ENCODE data around the gene PRR23B.
"Not testable (repeated sequence)": the region's sequence is repeated elsewhere in the genome, so short reads cannot be mapped to it uniquely, and the experiment has no call there.

PRR23B gene

GRCh38 chr3:139020868-139021234 is at the start of gene PRR23B:
Gene PRR23B, minus strand, starts transcription at chr3:139020926. Its CDS starts 265 bp downstream, at chr3:139020661.
- no peak for DNase-seq

GRCh38 chr3:139062918-139063317 is 42.2 kb upstream of the PRR23B start:
- no peak for DNase-seq

- no peak for DNase-seq
Measured at GRCh38 chr3:139052802-139053600, 32.3 kb upstream of the PRR23B start.

GRCh38 chr3:139044366-139045210 is 23.9 kb upstream of the PRR23B start, which contains the start of gene PRR23C:
Gene PRR23C, minus strand, starts transcription at chr3:139044892. Its CDS starts 272 bp downstream, at chr3:139044620.
- no peak for DNase-seq

- DNase-seq, result no peak
Measured at GRCh38 chr3:139043554-139044365, 23.0 kb upstream of the PRR23B start.

DNA sequence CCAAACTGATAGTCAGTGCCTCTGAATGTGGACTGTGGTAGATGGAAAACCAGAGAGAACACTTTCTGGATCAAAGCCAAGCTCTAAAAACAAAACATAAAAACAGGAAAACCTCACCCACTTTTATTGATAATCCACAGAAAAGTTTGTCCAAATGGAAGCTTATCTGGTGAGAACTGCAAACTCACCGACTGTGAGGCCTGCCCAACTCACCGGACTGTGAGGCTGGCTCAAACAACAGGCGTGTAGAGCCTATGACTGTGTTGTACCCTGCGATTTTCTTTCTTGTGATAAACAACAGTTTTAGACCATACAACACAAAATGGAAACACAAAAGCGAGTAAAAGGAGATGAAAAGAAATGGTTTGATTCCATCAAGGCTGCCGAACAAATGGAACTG is 16.8 kb upstream of the PRR23B start:
- DNase-seq, result no peak

DNA sequence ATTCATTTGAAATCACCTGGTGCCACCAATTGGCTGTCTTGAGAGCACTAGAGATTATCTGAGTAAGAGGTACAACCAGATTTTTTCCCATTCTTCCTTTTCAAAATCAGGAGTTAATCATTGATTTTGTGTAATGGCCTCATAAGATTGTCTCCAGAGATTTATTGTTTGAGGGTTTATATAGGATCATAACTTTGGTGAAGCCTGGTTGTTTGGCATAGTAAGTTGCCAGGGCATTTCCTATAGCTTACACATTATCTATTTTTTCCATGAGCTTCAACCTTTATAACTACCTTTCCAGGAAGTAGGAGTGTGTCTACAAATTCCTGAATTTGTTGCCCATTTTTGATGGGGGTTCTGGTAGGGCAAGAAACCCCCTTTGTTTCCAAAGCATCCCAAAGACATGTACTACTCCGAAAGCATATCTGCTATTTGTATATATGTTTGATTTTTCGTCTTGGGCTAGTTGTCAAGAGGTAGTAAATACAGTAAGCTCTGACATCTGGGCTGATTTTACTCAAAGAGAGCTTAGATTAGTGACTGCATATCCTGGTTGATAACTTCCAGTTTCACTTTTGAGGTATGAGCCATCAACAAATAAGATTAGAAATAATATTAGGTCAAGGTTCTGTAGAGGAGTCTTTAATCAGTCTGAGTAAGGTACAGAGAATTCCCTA is 11.7 kb upstream of the PRR23B start:
- no peak for DNase-seq

DNA sequence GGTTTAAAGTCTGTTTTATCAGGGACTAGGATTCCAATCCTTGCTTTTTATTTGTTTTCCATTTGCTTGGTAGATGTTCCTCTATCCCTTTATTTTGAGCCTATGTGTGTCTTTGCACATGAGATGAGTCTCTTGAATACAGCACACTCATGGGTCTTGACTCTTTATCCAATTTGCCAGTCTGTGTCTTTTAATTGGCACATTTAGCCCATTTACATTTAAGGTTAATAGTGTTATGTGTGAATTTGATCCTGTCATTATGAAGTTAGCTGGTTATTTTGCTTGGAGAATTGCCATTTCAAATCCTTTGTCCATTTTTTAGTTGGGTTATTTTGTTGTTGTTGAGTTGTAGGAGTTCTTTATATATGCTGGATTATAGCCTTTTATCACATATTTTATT is 9.8 kb upstream of the PRR23B start:
- not testable (repeated sequence) for DNase-seq

DNA sequence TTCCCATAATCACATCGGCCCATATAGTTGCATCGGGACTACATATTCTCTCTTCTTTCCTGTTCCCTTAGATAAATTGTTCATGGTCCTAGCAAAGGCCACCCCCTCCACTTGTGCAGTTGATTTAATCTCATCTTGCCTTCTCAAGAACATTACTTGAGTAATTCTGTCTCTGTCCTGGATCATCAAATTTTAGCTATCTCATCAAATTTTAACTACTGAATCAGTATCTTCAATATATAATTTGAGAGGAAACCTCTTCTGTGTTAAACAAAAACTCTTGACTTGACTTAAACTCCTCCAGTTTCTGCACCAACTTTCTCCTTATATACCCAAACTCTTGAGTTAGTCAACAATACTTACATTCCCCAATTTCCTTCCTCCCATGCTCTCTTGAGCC is 4.2 kb upstream of the PRR23B start:
- no peak for DNase-seq

GRCh38 chr3:139020036-139020867 is 474 bp downstream of the PRR23B start:
- DNase-seq, result no peak

DNA sequence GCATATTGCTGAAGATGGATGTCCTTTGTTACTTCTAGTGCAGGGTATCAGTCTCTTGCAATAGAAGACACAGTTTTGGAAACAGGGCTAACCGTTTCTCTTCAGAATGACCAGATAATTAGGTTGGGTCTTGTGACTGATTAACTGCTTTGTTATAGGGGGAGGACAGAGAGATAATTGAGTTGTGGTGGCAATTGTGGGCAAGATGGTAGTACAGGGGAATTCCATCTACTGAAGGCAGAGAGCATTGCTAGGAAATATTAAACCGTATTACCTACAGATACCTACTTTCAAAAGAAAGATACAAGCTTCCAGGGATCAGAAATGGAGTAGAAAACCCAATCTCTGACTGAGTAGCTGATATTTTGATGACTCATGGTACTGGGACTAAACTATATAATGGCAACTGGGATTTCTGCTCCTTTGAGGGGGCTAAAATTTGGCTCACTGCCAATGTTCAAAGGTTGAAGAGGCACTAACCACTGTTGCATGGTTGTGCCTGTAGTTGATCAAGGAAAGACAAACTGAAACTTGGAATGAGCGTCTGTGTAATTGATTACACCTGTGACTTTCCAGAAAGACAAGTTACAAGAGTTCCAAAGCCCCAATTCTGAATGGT is 4.2 kb downstream of the PRR23B start:
- no peak for DNase-seq

GRCh38 chr3:139006051-139006716 is 14.5 kb downstream of the PRR23B start, which contains the start of gene PRR23A:
Gene PRR23A, minus strand, starts transcription at chr3:139006268. Its CDS starts 0 bp downstream, at chr3:139006268.
- no peak for DNase-seq

DNA sequence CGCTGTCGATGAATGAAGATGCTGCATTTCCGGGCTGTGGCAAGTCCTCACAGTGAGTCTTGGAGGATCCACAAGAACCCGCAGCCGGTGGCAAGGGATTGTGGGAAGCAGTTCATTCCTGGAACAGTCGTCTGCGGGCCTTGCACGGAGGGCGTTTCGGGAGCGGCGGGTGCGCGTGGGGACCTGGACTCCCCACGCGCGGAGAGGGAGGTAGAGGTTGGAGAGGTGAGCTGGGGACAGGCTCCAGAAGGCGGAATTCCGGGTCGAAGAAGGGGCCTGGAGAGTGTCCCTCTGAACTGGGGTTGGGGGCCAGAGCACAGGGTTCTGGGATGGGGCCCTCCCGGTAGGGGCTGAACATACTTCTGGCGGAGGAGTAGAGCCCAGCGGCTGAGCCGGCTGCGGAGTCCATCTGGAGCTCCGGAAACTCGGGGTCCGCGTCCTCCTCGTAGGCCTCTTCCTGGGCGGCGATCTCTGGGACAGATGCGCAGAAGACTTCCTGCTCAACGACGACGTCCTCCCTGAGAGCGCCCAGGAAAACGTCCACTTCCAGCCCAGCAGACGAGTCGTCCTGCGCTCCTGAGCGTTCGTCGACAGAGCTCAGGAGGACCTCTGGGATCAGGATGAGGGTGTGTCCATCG is 15.3 kb downstream of the PRR23B start:
- no peak for DNase-seq

GRCh38 chr3:138995706-138996105 is 25.0 kb downstream of the PRR23B start:
- DNase-seq, result no peak

DNA sequence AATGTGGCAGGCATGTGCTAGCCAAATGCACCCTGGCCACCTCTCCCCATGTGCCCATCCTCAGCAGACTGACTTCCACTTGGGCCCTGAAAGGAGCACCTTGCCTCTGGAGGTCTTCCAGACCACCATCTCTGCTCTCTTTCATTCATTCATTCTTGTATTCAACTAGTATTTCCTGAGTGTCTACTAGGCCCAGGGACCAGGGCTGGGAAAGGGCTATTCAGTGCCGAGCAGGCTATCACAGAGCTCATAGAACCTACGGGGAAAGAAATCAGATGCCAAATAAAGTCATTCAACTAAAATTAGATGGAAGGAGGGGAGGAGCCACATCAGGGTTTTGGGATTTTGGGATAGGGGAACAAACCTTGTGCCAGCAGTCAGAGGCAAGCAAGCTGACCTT is 33.5 kb downstream of the PRR23B start:
- no peak for DNase-seq

- no peak for DNase-seq
Measured at GRCh38 chr3:138985932-138986331, 34.8 kb downstream of the PRR23B start.

- no peak for DNase-seq
Measured at GRCh38 chr3:138984816-138985215, 35.9 kb downstream of the PRR23B start.

DNA sequence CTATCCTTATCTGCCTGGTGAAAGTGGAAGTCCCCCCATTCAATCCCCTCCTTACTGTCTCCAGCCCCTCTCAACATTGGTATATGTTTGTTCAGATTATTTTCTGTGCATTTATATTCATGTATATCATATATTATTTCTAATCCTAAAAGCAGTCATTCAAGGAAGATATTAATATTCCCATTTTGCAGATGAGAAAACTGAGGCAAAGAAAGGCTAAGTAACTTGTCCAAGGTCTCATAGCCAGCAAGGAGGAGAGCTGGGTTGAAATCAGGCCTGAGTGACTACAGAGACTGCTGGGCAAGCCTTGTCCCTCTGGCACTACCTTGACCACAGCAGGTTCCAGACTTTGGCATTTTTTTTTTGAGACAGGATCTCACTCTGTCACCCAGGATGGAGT is 44.7 kb downstream of the PRR23B start:
- DNase-seq, result no peak

DNA sequence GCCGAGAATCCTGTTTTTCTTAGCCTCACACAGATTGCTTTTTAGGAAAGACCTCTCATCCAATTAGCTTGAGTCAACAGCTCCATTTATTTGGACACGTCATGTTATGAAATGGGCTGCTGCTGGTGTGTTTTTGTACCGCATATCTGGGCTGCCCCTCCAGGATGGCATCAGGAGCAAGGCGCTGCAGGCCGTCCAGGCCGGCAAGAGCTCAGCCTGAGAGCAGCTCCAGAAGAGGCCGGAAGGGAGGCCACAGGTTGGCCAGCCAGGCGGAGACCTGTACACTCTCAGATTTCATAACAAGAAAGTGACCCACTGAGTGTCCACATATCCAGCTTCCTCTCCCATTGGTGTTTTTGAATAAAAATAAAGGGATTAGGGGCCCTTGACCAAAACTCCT is 45.4 kb downstream of the PRR23B start:
- no peak for DNase-seq

- DNase-seq, result no peak
Measured at GRCh38 chr3:138974462-138974861, 46.3 kb downstream of the PRR23B start.
